ENCODE results near the gene FRMD4A.

The FRMD4A gene

DNA sequence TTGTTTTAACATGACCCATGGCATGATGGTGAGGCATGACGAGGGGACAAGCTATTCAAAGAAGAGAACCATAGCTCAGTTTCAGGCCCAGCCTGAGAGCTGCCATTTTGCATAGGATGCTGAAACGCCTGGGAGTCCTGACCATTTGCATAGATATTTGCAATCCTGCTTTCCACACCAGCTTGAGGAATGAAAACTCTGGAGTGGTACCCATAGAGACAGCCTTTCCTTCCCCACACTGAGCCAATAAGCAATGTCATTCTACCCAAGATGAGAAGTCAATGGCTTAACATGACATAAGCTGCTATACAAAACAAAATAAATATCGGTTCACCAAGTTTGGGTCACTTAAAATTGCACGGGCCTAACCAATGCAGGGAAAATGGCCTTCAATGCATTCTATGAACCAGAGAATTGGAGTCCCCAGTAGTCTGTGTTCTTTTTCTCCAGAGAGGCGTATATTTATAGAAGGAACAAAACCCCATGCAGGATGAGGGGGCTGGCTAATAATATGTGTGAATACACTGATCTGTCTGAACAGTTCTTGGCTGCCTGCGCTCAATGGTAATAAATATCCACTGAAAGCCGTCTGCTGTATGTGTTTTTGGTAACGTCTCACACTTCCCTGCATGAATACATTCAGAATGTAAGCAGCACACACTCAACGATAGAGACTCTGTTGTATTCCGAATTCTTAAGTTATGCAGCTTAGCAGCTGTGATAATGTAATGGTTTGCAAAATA lies 329.3 kb downstream of the FRMD4A start:
- WGBS, 2 experiments, result 88 to 91% methylated on average over 10 of the region's 10 CpGs
- H3K4me1 ChIP-seq (ENCODE audit: control insufficient read depth, insufficient read depth, low read length), result no peaks in the 10 kb centered on the region
- no peaks in the 10 kb centered on the region for H3K36me3 ChIP-seq (ENCODE audit: control insufficient read depth, insufficient read depth, low read length)
- no peak overlapping the region for H3K27ac ChIP-seq (ENCODE audit: insufficient read depth, low read depth, low read length, poor library complexity, severe bottlenecking)
- no peaks in the 10 kb centered on the region for H3K27me3 ChIP-seq (ENCODE audit: control insufficient read depth, insufficient read depth, low read length, poor library complexity, severe bottlenecking)
- no peak overlapping the region for H3K4me3 ChIP-seq (ENCODE audit: insufficient read depth, low read depth, low read length)
- no peaks in the 10 kb centered on the region for H3K9me3 ChIP-seq (ENCODE audit: control insufficient read depth, low read length)

DNA sequence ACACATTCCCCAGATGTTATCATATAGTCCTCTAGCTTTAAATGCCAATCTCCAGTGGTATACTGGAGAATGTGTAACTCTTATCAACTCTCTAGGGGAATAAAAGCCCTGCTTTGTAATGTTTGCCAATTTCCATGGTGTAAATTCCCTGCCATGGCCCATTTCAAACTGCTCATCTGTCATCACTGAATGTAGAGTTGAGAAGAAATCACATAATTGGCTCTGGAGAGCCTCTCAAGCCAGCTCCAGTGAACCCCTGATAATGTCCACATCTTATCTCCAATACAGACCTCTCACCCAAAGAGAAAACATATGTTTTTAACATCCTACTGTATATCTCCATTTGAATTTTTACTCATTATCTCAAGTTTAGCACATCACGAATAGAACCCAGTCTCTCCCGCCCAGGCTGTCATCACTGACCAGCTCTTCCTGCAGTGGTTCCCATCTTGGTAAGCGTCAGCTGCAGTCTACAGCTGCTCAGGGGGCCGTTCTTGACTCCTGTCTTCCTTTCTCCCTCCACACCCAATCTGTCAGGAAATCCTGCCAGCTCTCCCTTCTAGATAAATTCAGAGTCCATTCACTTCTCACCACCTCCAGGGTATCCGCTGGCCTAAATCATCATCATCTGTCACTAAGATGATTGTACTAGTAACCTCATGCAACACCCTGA lies 332.4 kb downstream of the FRMD4A start:
- no peaks in the 10 kb centered on the region for H3K36me3 ChIP-seq (ENCODE audit: control insufficient read depth, insufficient read depth, low read length)
- no peaks in the 10 kb centered on the region for H3K9me3 ChIP-seq (ENCODE audit: control insufficient read depth, low read length)
- no peaks in the 10 kb centered on the region for H3K27me3 ChIP-seq (ENCODE audit: control insufficient read depth, insufficient read depth, low read length, poor library complexity, severe bottlenecking)
- no peaks in the 10 kb centered on the region for H3K4me1 ChIP-seq (ENCODE audit: control insufficient read depth, insufficient read depth, low read length)
- WGBS, 2 experiments, result 83 to 86% methylated on average over 5 of the region's 5 CpGs
- H3K4me3 ChIP-seq (ENCODE audit: insufficient read depth, low read depth, low read length), result no peak overlapping the region
- no peak overlapping the region for H3K27ac ChIP-seq (ENCODE audit: insufficient read depth, low read depth, low read length, poor library complexity, severe bottlenecking)

DNA sequence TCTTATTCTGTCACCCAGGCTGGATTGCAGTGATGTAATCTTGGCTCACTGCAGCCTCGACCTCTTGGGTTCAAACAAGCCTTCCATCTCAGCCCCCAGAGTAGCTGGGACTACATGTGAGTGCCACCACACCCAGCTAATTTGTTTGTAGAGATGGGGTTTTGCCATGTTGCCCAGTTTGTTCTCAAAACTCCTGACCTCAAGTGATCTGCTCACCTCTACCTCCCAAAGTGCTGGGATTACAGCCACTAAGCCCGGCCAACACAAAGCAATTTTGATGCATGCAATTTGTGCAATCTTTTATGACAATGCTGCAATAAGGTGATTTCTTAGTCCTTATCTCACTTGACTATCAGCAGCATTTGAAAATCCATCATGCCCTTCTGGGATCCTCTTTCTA lies 333.1 kb downstream of the FRMD4A start:
- Histone ChIP-seq H3K36me3 (ENCODE audit: control insufficient read depth, insufficient read depth, low read length) (no peaks in the 10 kb centered on the region), H3K27me3 (ENCODE audit: control insufficient read depth, insufficient read depth, low read length, poor library complexity, severe bottlenecking) (no peaks in the 10 kb centered on the region), H3K4me1 (ENCODE audit: control insufficient read depth, insufficient read depth, low read length) (no peaks in the 10 kb centered on the region), H3K4me3 (ENCODE audit: insufficient read depth, low read depth, low read length) (no peak overlapping the region), H3K9me3 (ENCODE audit: control insufficient read depth, low read length) (no peaks in the 10 kb centered on the region), H3K27ac (ENCODE audit: insufficient read depth, low read depth, low read length, poor library complexity, severe bottlenecking) (no peak overlapping the region)
- WGBS, 2 experiments, result 92 to 95% methylated on average over 2 of the region's 2 CpGs

DNA sequence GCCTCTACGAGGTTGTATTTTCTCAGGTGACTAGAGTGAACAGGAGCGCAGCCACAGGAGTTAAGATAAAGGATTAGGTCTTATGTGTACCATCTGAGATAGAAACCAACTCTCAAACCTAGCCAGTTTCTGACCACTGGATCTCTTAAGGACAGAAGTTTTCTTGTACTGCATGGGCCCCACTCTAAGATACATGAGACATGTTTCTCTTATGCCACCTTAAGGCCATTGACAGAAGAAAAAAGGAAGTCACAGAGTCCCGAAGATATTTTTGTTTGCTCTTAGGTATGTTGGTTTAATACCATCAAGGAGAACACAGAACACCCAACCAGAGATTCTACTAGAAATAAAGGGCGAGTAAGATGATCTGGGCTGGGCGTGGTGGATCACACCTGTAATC lies 335.8 kb downstream of the FRMD4A start:
- 53 to 58% methylated on average over 5 of the region's 5 CpGs for WGBS, 2 experiments
- Histone ChIP-seq H3K4me3 (ENCODE audit: insufficient read depth, low read depth, low read length) (no peak overlapping the region), H3K27ac (ENCODE audit: insufficient read depth, low read depth, low read length, poor library complexity, severe bottlenecking) (no peak overlapping the region), H3K36me3 (ENCODE audit: control insufficient read depth, insufficient read depth, low read length) (no peaks in the 10 kb centered on the region), H3K4me1 (ENCODE audit: control insufficient read depth, insufficient read depth, low read length) (peaks cover 17% of the 10 kb centered on the region), H3K9me3 (ENCODE audit: control insufficient read depth, low read length) (no peaks in the 10 kb centered on the region), H3K27me3 (ENCODE audit: control insufficient read depth, insufficient read depth, low read length, poor library complexity, severe bottlenecking) (no peaks in the 10 kb centered on the region)

DNA sequence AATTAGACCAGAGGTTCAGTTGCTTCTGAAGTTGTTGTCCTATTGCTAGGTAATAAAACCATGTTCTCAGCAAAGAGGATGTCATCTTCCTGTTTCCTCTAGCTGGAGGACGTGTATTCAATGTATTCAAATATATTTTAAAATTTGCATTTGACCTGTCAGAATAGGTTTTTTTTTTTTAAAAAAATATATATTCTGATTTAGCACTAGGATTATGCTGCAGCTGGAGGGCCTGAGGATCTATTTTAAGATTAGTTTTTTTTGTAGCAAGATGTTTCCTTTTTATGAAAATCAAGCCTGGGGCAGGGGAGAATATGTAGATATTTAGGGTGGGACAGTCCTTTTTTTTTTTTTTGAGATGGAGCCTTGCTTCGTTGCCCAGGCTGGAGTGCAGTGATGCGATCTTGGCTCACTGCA lies 337.0 kb downstream of the FRMD4A start:
- WGBS, 2 experiments, result 84 to 87% methylated on average over 2 of the region's 3 CpGs
- Histone ChIP-seq H3K4me1 (ENCODE audit: control insufficient read depth, insufficient read depth, low read length) (peaks cover 18% of the 10 kb centered on the region), H3K4me3 (ENCODE audit: insufficient read depth, low read depth, low read length) (no peak overlapping the region), H3K27ac (ENCODE audit: insufficient read depth, low read depth, low read length, poor library complexity, severe bottlenecking) (no peak overlapping the region), H3K27me3 (ENCODE audit: control insufficient read depth, insufficient read depth, low read length, poor library complexity, severe bottlenecking) (no peaks in the 10 kb centered on the region), H3K9me3 (ENCODE audit: control insufficient read depth, low read length) (no peaks in the 10 kb centered on the region), H3K36me3 (ENCODE audit: control insufficient read depth, insufficient read depth, low read length) (no peaks in the 10 kb centered on the region)

DNA sequence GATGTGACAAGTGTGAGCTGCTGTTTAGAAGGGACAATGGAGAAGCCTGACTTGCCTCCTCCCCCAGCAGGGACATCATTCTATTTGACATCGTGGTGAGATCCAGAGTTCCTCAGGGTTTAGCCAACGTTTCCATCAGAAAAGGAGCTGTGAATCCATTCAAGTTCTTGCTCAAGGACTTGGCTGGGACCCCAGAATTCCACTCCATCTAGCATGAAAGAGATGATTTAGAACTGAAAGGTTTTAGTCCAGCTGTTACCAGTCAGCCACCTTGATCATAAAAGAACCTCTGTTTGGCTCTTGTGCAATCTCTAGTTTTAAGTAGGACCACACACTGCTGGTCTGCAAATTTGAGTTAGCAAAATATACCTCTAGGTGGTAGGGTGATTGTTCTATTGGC lies 337.6 kb downstream of the FRMD4A start:
- no peak overlapping the region for H3K4me3 ChIP-seq (ENCODE audit: insufficient read depth, low read depth, low read length)
- WGBS, 2 experiments, result 32 to 40% methylated on average over 2 of the region's 2 CpGs
- H3K9me3 ChIP-seq (ENCODE audit: control insufficient read depth, low read length), result no peaks in the 10 kb centered on the region
- peaks cover 18% of the 10 kb centered on the region for H3K4me1 ChIP-seq (ENCODE audit: control insufficient read depth, insufficient read depth, low read length)
- no peak overlapping the region for H3K27ac ChIP-seq (ENCODE audit: insufficient read depth, low read depth, low read length, poor library complexity, severe bottlenecking)
- H3K36me3 ChIP-seq (ENCODE audit: control insufficient read depth, insufficient read depth, low read length), result no peaks in the 10 kb centered on the region
- H3K27me3 ChIP-seq (ENCODE audit: control insufficient read depth, insufficient read depth, low read length, poor library complexity, severe bottlenecking), result no peaks in the 10 kb centered on the region

DNA sequence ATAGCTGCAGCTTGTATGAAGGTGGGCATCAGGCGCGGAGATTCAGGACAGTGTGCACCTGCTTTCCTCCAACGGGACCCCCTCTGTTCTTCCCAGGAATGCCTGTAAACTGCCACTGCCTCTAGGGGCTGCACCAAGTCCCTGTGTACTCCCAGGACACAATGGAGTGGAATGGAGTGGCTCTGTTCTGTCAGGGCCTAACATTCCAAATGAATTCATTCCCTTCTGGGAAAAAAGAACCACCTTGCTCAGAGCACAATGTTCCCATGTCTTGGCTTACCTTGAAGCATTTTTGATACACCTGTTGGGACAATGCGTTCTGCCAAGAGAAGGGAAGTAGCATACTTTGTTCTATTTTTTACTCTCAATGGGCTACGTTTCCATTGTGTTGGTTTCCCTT lies 339.4 kb downstream of the FRMD4A start:
- Histone ChIP-seq H3K4me1 (ENCODE audit: control insufficient read depth, insufficient read depth, low read length) (peaks cover 18% of the 10 kb centered on the region), H3K9me3 (ENCODE audit: control insufficient read depth, low read length) (no peaks in the 10 kb centered on the region), H3K27me3 (ENCODE audit: control insufficient read depth, insufficient read depth, low read length, poor library complexity, severe bottlenecking) (no peaks in the 10 kb centered on the region), H3K27ac (ENCODE audit: insufficient read depth, low read depth, low read length, poor library complexity, severe bottlenecking) (no peak overlapping the region), H3K4me3 (ENCODE audit: insufficient read depth, low read depth, low read length) (no peak overlapping the region), H3K36me3 (ENCODE audit: control insufficient read depth, insufficient read depth, low read length) (no peaks in the 10 kb centered on the region)
- WGBS, 2 experiments, result 78 to 85% methylated on average over 4 to 5 of the region's 5 CpGs

DNA sequence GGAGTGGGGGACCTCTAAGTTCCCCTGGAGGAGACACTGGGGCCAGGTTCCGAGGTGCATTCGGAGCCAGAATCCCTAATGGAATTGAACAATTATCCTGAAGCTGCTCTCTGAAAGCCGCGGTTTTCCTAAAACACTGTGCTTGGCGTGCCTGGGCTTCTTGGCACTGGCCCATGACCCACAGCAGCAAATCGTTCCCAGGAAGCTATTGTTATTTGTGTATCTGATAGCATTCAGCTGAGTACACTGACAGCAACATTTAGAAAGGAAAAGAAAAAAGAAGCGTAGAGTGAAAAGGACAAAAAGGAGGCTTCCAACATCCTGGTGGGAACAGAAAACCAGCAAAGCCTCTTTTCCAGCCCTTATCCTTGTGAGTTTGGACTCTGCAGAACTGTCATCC lies 339.8 kb downstream of the FRMD4A start:
- no peaks in the 10 kb centered on the region for H3K36me3 ChIP-seq (ENCODE audit: control insufficient read depth, insufficient read depth, low read length)
- H3K27ac ChIP-seq (ENCODE audit: insufficient read depth, low read depth, low read length, poor library complexity, severe bottlenecking), result no peak overlapping the region
- H3K27me3 ChIP-seq (ENCODE audit: control insufficient read depth, insufficient read depth, low read length, poor library complexity, severe bottlenecking), result no peaks in the 10 kb centered on the region
- H3K4me3 ChIP-seq (ENCODE audit: insufficient read depth, low read depth, low read length), result no peak overlapping the region
- no peaks in the 10 kb centered on the region for H3K9me3 ChIP-seq (ENCODE audit: control insufficient read depth, low read length)
- peaks cover 18% of the 10 kb centered on the region for H3K4me1 ChIP-seq (ENCODE audit: control insufficient read depth, insufficient read depth, low read length)
- WGBS, 2 experiments, result 90 to 93% methylated on average over 7 of the region's 7 CpGs

DNA sequence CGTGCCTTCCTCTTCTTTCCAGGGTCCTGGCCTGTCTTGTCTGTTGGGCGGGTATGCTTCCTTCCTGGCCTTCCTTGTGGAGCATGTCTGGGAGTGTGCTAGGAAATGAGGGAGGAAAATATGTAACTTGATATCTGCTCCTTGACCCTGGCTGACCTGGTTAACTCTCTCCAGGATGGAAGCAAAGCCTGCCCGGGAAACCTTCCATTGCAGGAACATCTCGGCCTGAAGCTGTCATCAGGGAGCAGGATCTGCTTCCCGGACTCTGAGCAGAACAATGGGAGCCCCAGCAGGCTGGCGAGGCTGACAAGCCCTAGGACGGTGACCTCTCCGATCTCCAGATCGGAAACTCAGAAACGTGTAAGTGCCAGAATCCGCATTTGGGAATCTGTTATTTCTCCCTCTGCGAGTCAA lies 340.3 kb downstream of the FRMD4A start:
- H3K27ac ChIP-seq (ENCODE audit: insufficient read depth, low read depth, low read length, poor library complexity, severe bottlenecking), result no peak overlapping the region
- H3K4me3 ChIP-seq (ENCODE audit: insufficient read depth, low read depth, low read length), result no peak overlapping the region
- WGBS, 2 experiments, result 66 to 69% methylated on average over 12 of the region's 12 CpGs
- H3K27me3 ChIP-seq (ENCODE audit: control insufficient read depth, insufficient read depth, low read length, poor library complexity, severe bottlenecking), result no peaks in the 10 kb centered on the region
- no peaks in the 10 kb centered on the region for H3K9me3 ChIP-seq (ENCODE audit: control insufficient read depth, low read length)
- peaks cover 18% of the 10 kb centered on the region for H3K4me1 ChIP-seq (ENCODE audit: control insufficient read depth, insufficient read depth, low read length)
- no peaks in the 10 kb centered on the region for H3K36me3 ChIP-seq (ENCODE audit: control insufficient read depth, insufficient read depth, low read length)

DNA sequence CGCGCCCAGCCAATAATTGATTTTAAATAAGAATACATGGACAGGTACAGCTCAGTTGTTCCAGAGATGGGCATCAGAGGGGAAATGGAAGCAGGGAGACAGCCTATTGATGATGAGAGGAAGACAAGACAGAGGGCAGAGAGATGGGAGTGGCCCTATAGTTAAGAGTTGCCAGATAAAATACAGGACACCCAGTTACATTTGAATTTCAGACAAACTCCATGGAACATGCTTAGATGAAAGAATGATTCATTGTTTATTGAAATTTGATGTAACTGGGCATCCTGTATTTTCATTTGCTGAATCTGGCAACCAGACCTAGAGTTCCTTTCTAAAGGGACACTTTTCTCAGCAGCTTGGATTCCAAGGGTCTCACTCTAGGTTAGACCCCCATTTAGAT lies 341.1 kb downstream of the FRMD4A start:
- Histone ChIP-seq H3K4me3 (ENCODE audit: insufficient read depth, low read depth, low read length) (no peak overlapping the region), H3K9me3 (ENCODE audit: control insufficient read depth, low read length) (no peaks in the 10 kb centered on the region), H3K4me1 (ENCODE audit: control insufficient read depth, insufficient read depth, low read length) (peaks cover 18% of the 10 kb centered on the region), H3K27me3 (ENCODE audit: control insufficient read depth, insufficient read depth, low read length, poor library complexity, severe bottlenecking) (no peaks in the 10 kb centered on the region), H3K27ac (ENCODE audit: insufficient read depth, low read depth, low read length, poor library complexity, severe bottlenecking) (no peak overlapping the region), H3K36me3 (ENCODE audit: control insufficient read depth, insufficient read depth, low read length) (no peaks in the 10 kb centered on the region)
- WGBS, 2 experiments, result 86 to 97% methylated on average over 2 of the region's 2 CpGs
